ENCODE data around the gene PLIN5.
"Not testable (repeated sequence)": the region's sequence is repeated elsewhere in the genome, so short reads cannot be mapped to it uniquely, and the experiment has no call there.

PLIN5 gene

DNA sequence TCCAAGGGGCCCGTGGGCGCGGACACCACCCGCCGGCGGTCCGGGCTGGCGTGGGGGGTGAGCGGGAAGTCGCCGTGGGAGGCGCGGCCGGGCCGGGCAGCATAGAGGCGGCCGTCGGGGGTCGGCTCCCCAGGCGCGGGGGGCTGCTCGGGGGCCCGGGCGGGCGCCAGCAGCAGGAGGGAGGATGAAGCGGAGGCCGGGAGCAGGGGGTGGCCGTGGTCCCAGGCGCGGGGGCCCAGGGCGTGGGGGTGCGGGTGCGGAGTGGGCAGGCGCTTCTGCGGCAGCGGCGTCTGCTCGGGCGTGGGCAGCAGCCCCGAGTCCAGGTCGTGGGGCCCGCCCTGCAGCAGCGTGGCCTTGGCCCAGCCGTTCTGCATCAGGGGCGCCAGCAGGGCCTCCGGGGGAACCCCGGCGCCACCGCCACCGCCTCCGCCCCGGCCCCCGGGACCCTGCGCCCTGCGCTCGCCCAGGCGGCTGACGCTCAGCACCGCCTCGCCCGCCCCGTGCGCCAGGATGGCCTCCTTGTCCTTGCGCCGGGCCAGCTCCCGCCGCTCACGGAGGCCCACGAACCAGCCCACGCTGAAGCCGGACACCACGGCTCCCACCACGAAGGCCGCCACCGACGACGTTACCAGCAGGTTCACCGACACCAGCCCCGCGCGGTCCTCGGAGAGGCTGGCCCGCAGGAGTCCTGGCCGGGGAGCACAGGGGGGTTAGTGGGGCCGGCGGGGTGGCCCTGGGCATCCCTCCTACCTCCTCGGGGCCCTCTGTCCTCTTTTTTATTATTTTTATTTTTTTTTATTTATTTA lies 9.0 kb upstream of the PLIN5 start:
- DNase-seq (ENCODE audit: low spot score), result no peak

DNA sequence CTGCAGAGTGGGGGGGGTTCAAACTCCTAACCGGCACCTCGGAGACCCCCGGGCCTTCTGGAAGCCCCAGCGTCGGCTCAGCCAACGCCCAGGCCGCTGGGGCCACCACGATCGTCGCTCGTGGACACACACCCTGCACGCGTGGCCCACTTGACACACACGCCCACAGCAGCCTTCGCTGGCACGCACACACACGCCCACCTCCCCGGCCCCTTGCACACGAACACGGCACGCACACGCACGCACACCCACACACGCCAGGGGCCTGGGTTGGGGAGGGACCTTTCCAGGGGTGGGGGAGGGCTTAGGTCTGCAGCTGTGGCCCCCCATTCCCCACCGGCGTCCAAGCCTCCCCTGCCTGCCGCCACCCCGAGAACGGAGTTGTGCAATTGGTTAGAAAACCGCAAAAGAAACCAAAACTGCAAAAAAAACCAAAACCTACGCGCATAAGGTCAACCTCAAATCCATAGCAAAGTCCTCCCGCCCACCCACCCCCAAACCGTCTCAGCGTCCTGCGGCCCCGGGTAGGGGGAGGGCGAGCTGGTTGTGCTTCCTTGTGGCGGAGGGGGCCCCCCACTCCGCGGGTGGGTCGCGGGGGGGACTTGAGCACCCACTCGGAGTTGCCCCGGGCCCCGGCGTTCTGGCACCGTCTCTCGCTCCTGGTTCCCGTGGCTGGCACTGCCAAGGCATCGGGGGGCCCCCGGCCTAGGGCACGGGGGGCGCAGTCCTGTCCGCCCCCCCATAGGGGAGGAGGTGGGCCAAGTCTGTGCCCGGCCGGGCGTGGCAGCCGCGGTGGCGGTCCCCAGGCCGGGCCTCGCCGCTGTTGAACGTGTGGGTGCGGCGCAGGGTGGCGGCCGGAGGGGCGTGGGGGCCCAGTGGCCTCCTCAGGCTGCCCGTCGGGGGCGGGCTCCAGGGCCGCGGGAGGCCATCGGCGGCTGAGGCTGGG lies 8.1 kb upstream of the PLIN5 start:
- no peak for DNase-seq (ENCODE audit: low spot score)

DNA sequence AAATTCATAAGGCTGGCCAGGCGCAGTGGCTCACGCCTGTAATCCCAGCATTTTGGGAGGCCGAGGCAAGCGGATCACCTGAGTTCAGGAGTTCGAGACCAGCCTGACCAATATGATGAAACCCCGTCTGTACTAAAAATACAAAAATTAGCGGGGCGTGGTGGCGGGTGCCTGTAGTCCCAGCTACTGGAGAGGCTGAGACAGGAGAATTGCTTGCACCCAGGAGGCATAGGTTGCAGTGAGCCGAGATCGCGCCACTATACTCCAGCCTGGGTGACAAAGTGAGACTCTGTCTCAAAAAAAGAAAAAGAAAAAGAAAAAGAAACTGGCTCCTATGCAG lies 6.8 kb upstream of the PLIN5 start:
- DNase-seq (ENCODE audit: low spot score), result not testable (repeated sequence)

DNA sequence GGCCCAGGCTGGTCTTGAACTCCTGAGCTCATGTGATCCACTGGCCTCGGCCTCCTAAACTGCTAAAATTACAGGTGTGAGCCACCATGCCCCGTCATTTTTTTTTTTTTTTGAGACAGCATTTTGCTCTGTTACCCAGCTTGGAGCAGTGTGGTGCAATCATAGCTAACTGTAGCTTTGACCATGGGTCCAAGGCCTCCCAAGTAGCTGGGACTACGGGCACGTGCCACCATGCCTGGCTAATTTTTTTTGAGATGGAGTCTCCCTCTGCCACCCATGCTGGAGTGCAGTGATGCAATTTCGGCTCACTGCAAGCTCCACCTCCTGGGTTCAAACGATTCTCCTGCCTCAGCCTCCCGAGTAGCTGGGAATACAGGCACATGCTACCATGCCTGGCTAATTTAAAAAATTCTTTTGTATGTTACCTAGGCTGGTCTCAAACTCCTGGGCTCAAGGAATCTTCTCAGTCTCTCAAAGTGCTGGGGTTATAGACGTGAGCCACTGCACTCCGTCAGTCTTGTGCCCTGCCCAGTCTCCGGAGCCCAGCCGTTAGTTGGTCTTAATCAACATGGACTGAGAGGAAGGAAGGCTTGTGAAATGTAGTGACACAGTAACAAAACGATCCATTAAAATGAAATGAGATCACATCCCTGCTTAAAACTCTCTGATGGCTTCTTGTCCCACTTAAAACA lies 6.2 kb upstream of the PLIN5 start:
- no peak for DNase-seq (ENCODE audit: low spot score)

DNA sequence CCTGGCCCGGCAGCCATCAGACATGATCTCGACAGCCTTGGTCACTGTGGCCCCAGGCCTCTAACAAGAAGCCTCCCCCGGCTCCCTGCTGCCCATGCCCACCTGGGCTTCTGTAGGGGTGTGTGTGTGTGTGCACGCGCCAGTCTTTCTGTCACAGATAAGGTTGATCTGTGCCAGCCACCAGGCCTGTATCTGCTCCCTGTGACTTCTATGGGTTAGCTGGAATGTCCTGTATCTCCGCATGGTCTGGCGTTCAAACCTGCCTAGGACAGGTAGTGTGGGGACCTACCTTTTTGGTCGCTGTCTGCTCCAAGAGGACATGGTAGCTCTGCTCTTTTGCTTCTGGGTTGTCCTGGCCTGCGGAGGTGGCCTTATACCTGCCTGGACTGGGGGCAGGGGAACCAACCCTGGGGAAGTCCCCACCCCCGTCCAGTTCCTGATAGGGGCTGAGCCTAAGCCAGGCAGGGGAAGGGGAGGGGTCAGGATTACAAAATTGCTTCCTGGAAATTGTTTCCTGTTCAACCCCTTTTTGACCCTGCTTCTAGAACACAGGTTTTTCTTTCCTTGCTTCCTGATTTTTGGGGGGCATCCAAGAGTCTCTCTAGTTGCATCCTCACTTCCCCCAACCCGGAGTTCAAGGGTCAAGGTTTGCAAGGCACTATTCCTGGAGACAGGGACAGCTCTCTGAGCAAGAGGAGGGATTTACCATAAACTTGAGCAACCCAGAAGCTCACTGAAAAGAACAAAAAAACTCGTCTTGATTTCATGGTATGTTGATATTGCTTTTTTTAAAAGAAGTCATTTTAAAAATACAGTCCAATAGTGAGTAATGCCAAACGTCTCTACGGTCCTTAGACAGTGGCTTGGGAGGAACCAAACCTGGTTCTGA lies 4.9 kb upstream of the PLIN5 start, which contains the start of gene LRG1:
TSS of gene LRG1 (minus strand) at position 344 of the 889 bp plus-strand sequence. CDS start at position 321, 23 bp downstream.
- DNase-seq (ENCODE audit: low spot score), result no peak

DNA sequence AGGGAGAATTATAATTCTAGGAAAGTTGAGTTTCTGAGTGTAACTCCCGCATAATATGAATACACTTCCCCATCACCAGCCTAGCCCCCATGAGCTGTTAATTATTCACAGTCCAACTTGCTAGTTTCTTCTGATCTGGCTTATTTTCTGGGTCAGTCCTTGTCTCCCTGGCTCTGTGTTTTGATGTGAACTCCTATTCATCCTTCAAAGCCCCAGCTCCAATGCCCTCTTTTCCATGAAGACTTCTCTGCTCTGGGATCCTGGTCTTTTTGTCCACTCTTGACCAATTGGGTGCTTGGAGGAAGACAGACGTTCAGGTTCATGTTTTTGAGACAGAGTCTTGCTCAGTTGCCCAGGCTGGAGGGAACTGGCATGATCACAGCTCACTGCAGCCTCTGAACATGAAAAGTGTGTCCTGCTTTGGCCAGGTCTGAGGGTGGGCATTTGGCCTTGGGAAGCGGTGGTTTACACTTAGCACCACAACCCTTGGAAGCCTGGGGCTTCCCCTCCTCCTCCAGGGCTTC lies 4.2 kb upstream of the PLIN5 start:
- no peak for DNase-seq (ENCODE audit: low spot score)

DNA sequence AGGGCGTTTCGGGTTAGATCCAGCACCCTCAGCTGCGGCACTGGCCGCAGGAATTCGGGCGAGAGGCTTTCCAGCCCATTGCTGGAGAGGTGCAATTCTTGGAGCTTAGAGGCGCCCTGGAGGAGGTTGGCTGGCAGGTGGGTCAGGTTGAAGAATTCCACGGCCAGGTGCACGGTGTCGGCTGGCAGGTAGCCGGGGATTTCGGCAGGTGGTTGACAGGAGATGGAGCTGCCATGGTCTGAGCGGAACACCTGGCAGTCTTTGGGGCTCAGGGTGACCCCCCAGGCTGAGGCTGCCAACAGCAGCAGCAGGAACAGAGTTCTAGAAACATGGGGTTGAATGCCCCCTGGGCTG lies 3.6 kb upstream of the PLIN5 start:
- no peak for DNase-seq (ENCODE audit: low spot score)

DNA sequence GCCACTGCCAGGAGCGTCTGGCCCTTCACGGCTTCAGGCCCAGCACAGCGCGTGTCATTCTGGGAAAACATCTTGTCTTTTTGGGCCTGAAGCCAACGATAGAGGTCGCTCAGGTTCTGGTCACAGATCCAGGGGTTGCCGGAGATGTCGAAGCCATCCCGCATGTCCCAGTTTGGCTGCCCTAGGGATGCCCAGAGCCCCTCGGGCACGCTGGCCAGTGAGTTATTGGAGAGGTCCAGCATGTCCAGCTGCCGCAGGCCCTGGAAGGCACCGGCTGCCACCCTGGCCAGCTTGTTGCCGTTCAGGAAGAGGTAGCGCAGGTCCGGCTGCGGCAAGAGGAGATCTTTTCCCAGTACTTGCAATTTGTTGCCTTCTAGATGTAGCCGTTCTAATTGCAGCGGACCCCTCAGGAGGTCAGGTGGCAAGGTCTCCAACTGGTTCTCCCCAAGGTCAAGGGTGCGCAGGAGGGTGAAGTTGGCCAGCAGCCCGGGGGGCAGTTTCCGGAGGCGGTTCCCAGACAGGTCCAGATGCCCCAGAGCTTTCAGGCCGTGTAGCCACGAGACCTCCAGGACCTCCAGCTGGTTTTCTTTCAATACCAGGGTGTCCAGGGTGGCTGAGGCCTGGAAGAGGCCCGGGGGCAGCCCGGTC lies 3.1 kb upstream of the PLIN5 start:
- DNase-seq (ENCODE audit: low spot score), result no peak

DNA sequence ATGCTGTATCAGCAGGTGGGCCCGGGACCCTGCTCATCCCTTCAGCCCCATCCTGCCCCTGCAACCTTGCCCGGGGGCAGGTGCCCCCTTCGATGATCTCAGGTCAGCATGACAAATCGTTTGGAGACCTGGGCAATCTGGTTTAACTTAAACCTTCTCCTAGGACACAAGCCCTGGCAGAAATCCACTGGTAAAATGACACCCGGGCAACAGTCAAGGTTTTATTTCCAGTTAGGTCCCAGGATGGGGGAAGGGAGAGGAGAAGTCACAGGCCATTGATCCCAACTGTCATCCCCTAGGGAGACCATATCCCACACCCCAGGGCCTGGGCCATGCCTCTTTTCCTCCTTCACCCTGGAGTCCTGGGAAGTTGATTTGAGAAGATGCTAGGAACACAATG lies 1.8 kb upstream of the PLIN5 start:
- no peak for DNase-seq (ENCODE audit: low spot score)

DNA sequence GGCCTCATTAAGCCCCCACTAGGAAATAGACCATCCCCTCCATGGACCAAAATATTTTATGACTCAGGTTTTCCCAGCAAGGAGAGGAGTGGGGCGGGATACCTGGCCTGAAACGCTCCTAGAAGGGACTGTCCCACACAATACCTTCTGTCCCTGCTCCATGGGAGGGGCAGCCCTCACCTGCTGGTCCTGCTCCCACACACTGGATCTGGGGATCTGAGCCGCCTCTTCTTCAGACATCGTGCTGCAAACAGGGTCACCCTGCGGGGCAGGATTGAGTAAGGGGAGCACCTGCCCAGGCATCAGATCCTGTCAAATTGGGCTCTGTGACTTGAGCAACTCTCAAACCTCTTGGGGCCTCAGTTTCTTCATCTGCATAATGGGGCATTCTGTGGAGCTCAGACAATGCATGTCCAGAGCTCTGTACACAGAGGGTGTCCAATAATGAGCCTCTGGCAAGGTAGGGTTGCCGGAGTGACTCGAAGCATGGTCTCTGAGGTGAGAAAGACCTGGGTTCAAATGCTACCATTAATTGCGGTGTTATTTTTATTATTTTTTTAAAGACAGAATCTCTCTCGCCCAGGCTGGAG lies 1.1 kb downstream of the PLIN5 start:
- DNase-seq (ENCODE audit: low spot score), result no peak

DNA sequence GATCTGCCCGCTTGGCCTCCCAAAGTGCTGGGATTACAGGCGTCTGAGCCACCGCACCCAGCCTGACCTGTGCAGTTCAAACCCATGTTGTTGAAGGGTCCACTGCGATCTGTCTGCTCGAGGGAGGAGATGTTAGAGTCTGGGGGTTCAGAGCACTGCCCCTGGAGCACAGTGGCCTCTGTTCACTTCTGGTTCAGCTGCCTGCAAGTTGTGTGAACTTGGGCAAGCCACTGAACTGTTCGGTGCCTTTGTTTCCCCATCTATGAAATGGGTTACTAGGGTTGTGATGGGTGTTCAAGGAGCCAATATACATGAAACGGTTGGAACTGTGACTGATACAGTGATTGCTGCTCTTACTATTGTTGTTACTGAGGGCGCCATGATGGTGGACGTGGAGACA lies 1.7 kb downstream of the PLIN5 start:
- no peak for DNase-seq (ENCODE audit: low spot score)

DNA sequence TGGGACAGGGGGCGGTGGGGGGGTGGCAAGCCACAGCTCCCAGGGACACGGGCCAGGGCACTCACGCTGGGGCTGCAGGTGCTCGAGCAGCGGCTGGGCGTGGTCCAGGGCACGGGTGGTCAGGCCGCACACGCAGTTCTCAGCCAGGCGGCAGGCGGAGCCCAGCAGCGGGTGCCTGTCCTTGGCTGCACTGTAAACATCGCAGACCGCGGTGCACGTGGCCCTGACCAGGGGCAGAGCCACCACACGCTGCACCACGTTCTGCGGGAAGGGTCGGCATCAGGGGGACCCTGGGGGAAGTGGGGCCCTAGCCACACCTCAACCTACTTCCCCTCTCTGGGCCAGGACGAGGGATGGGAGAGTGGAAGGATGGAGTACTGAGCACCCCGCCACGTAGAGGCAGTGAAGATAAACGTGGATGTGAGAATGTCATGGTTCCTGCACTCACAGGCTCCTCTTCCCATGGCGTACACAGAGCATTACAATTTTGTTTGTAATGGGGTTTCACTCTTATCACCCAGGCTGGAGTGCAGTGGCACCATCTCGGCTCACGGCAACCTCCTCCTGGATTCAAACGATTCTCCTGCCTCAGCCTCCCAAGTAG lies 3.4 kb downstream of the PLIN5 start:
- DNase-seq (ENCODE audit: low spot score), result no peak

DNA sequence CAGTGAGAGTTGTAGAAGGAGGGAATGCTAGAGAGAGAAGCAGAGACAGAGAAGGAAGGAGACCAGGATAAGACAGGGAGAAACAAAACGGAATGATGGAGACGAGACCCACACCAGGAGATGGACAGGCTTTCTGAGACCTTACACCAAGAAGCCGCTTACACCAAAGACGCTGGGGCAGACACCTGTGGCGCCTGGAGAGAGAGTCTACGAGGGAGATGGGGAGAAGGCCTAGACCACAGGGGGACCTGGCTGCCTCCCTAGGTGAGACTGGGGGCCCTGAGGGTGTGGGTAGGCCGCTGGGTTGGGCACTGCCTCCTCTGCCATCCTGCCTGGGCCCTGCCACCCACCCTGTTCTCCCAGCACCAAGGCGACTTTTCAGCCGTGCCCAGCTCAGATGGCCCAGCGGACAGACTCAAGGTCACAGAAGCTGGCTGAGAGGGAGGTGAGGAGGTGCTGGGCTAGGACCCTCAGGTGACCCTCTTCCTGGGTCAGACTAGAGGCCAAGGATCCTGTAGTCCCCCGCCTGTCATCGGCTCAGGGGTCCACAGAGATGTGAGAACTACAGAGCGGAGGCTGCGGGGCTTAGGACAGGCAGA lies 5.0 kb downstream of the PLIN5 start:
- no peak for DNase-seq (ENCODE audit: low spot score)

DNA sequence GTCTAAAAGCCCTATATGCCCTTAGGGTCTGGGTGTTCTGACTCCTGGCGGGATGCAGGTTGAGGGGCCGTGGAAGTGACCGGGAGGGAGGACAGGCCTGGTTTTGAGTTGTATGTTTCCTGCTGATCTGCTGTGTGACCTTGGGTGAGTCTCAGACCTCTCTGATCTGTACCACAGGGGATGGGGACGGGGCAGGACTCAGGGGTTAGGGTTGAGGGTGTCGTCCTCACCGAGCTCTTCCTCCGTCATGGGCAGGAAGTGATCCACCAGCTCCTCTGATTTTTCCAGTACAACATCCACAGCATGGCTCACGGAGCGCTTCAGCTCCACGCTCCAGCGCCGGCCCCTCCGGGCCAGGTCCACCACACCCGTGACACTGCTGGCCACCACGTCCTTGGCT lies 6.2 kb downstream of the PLIN5 start:
- no peak for DNase-seq (ENCODE audit: low spot score)

DNA sequence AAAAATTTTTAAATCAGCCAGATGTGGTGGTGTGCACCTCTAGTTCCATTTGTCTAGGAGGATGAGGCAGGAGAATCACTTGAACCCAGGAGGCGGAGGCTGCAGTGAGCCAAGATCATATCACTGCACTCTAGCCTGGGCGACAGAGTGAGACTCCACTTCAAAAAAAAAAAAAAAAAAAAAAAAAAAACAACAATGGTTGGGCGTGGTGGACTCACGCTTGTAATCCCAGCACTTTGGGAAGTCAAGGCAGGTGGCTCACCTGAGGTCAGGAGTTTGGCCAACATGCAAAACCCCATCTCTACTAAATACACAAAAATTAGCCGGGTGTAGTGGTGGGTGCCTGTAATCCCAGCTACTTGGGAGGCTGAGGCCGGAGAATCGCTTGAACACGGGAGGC lies 7.6 kb downstream of the PLIN5 start:
- not testable (repeated sequence) for DNase-seq (ENCODE audit: low spot score)

DNA sequence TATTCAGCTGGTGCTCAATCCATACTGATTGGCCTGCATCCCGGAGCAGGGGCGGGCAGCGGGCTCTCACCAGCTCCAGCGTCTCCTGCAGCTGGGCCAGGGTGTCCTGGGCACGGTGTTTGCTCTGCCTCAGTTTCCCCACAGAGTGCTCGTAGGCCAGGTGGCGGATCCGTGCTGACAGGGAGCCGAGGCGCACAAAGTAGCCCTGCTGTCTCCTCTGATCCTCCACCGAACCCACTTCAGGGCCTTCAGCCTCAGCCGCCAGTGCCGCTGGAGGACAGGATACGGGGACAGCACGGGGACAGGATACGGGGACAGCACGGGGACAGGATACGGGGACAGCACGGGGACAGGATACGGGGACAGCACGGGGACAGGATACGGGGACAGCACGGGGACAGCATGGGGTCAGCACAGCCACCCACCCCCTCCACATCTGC lies 9.4 kb downstream of the PLIN5 start:
- DNase-seq (ENCODE audit: low spot score), result no peak

DNA sequence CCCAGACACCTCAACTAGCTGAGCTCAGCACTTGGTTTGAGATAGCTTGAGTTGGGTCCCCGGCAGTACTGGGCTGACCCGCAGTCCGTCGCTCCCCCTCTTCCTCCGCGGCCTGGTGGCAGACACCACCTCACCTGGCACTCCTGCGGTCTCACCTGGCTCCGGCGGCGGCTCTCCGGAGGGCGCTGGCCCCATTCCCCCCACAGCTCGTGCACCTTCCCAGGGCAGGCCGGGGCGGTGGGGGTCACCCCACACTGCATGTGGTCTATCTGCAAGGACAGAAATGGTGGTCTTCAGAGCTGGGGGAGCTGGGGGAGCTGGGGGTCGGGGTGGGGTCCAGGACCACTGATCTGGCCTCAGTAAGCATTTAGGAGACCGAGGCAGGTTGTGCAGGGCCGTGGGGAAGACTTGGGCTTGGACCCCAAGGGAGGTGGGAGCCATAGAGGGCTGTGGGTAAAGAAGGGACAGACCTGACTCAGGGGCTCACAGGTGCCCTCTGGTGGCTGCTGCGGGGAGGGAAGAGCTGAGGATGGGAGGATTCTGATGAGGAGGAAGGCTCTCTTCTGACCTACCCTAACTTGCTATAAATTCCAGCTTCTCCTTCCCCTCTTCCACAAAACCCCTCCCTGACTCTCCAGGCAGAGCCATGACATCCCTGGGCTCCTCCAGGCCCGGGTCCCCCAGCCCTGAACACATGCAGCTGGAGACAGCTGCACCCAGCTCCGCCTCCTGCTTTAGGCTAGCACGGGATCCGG lies 10.0 kb downstream of the PLIN5 start:
- no peak for DNase-seq (ENCODE audit: low spot score)

DNA sequence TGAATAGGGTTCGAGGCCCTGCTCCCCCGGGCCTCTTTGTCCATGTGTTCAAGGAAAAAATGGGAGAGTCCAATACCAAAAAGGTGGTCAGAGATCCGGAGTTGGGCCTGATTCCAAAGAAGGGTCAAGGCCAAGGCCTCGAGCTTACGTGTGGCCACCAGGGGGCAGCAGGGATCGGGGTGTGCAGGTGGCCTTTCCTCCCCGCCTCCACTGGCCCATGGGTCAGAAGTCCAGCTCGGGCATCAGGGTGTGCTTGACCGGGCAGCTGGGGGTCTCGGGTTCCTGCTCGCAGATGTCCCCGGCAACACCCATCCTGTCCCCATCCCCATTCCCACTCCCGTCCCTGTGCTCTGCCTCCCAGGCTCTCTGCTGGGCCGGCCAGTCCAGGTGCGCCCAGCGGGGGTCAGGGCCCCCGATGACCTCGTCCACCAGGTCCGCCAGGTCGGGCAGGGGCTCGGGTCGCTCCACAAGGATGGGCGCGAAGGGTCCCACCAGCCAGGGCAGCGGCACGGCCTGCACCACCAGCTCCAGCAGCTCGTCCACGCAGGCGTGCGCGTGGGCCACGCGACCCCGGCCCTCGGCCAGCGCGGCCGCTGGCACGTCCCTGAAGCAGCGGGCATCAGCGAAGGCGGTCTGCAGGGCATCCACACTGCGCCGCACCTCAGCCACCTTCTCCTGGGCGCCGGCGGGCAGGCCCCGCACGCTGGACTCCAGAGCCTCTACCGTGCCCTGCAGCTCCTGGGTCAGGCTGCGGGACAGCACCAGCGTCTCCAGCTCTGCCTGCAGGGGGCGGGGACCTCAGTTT lies 11.5 kb downstream of the PLIN5 start:
- no peak for DNase-seq (ENCODE audit: low spot score)

Data from putamen (tissue), 1 donor.